ENCODE data around the gene CMTM2.

GRCh38 chr16:66598111-66598510, 18.8 kb downstream of the CMTM2 start:
- TF ChIP-seq CTCF (IDR thresholded peaks at IDR 0.05) (no peak), EZH2 (IDR thresholded peaks at IDR 0.05; ENCODE audit: borderline replicate concordance, insufficient read depth, low read depth, low read length, poor library complexity, severe bottlenecking) (no peak)

Data from B cell (primary cell).